CD4-positive, alpha-beta T cell (primary cell): Measurements from ENCODE around the gene ASTN2. TPM values are rescaled to one million over a fixed set of nuclear protein-coding genes. Genes with fewer than 3 reads are reported as not detected.

Experiments used
- ATAC-seq: fragments of 200-7000 bp; cut with Tn5 transposase; one replicate; pipeline ENCODE4 v1.10.0; 2022; ENCODE audit warnings: mild to moderate bottlenecking; ENCODE audit not compliant: poor library complexity
- CTCF ChIA-PET: fragments of 350-600 bp; sonication (Branson Sonifier 250); formaldehyde crosslinking; loops from one replicate; lab custom pipeline; 2021; ENCODE audit warnings: antibody characterized with exemption, inconsistent platforms; lab: Charles Lee
- POLR2A ChIA-PET: fragments of 350-600 bp; sonication (Branson Sonifier 250); formaldehyde crosslinking; loops from one replicate; lab custom pipeline; 2021; ENCODE audit warnings: antibody characterized with exemption, inconsistent platforms; lab: Charles Lee
- DNase-seq, 14 experiments: peaks; one replicate each; pipeline ENCODE4 v3.0.0-alpha.2; 2013 to 2020; ENCODE audit warnings: mixed read lengths in 2 of 14
- H3K27ac ChIP-seq, 2 donors: one replicate each; pipeline versions ENCODE4 v1.5.1 to v1.7.0; 2013; ENCODE audit warnings: low read length in 2 of 2, low read depth in 1 of 2, mild to moderate bottlenecking in 1 of 2
- H3K27me3 ChIP-seq, 2 experiments: 1 replicate in 1 of 2; 2 replicates in 1 of 2; pipeline versions ENCODE4 v1.6.1 to v1.7.0; 2013; ENCODE audit warnings: low read length in 2 of 2, control low read depth in 1 of 2, mild to moderate bottlenecking in 1 of 2, moderate library complexity in 1 of 2; ENCODE audit not compliant: insufficient read depth in 2 of 2, control insufficient read depth in 1 of 2
- H3K36me3 ChIP-seq: one replicate; pipeline ENCODE4 v1.6.1; 2013; ENCODE audit warnings: low read length, control low read depth; ENCODE audit not compliant: insufficient read depth
- H3K4me1 ChIP-seq: one replicate; pipeline ENCODE4 v1.6.1; 2013; ENCODE audit warnings: low read length, control low read depth; ENCODE audit not compliant: insufficient read depth
- H3K4me3 ChIP-seq: one replicate; pipeline ENCODE4 v1.5.1; 2013; ENCODE audit warnings: mild to moderate bottlenecking, low read length, moderate library complexity
- H3K9me3 ChIP-seq, 2 experiments: 1 replicate in 1 of 2; 2 replicates in 1 of 2; pipeline versions ENCODE4 v1.6.1 to v1.7.0; 2013; ENCODE audit warnings: low read length in 2 of 2, mild to moderate bottlenecking in 2 of 2, control low read depth in 1 of 2, moderate library complexity in 1 of 2; ENCODE audit not compliant: control insufficient read depth in 1 of 2, insufficient read depth in 1 of 2
- H3K27ac Mint-ChIP-seq: one replicate; pipeline ENCODE4 v1.8.0; 2020; ENCODE audit warnings: mixed read lengths
- H3K27me3 Mint-ChIP-seq: one replicate; pipeline ENCODE4 v1.8.0; 2021; ENCODE audit warnings: mixed read lengths
- H3K36me3 Mint-ChIP-seq: one replicate; pipeline ENCODE4 v1.8.0; 2021; ENCODE audit warnings: low read depth, mixed read lengths
- H3K4me1 Mint-ChIP-seq: one replicate; pipeline ENCODE4 v1.8.0; 2021; ENCODE audit warnings: low read depth, mixed read lengths
- H3K4me3 Mint-ChIP-seq: one replicate; pipeline ENCODE4 v1.8.0; 2020; ENCODE audit warnings: mild to moderate bottlenecking, mixed read lengths
- H3K9me3 Mint-ChIP-seq: one replicate; pipeline ENCODE4 v1.8.0; 2020; ENCODE audit warnings: mixed read lengths
- intact Hi-C, 2 experiments: fragments of 100-400 bp; cut with DNase I in 1 of 2; cut with micrococcal nuclease in 1 of 2; formaldehyde crosslinking; loops; one replicate each; pipeline versions ENCODE4 v1.15.1 to v1.9.0; 2023 to 2025; cut with DNase I, micrococcal nuclease
- total RNA-seq, 174 experiments: library from RNA in 2 of 174; stranded (reverse) in 2 of 174; gene quantifications; one replicate each; pipeline ENCODE4 v1.2.3 and lab custom pipeline; 2021 to 2026
- TF ChIP-seq, protein P1 (sequence below): fragments of 200-600 bp; IDR thresholded peaks from one replicate; pipeline ENCODE4 v1.8.0; 2022; ENCODE audit warnings: antibody characterized with exemption, mild to moderate bottlenecking

The ASTN2 gene
- total RNA-seq, 2 experiments from 2014 or later = 2.3 to 2.4 TPM

DNA sequence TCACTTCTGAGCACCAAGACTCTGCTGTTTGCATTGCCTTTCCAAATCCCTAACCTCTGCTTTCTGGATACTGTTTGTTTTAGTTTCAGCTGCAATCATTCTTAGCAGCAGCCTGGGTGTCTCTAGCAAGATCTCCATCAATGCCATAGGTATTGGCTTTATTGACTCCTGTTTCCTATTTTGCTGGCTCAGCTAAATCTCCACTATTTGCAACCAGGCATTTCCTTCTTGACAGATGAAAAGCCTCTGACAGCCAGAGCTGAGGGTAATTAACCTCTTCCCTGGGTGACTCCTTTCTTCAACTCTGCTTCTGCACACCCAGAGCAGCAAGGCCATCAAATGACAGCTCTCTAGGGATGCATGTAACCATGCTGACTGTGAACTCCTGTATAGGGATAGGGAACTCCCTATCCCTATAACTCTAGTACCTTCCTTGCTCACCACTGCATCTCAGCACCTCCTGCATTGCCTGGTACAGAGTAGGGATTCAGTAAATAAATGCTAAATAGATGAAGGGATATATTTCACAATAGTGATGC is 434.2 kb downstream of the ASTN2 start:
- Mint-ChIP-seq H3K27ac (no peak overlapping the region), H3K4me3 (no peak overlapping the region), H3K27me3 (no peaks in the 10 kb centered on the region), H3K36me3 (no peaks in the 10 kb centered on the region), H3K9me3 (peaks cover 5% of the 10 kb centered on the region), H3K4me1 (no peaks in the 10 kb centered on the region)
- ATAC-seq (no peak), DNase-seq (no peak)
- Histone ChIP-seq H3K27me3 (no peaks in the 10 kb centered on the region), H3K36me3 (no peaks in the 10 kb centered on the region), H3K27ac (no peak overlapping the region), H3K9me3 (peaks cover 0 to 5% of the 10 kb centered on the region in 2 experiments), H3K4me1 (no peaks in the 10 kb centered on the region), H3K4me3 (no peak overlapping the region)
- intact Hi-C loops = no loop called here
- ChIA-PET POLR2A (interaction anchor here (0.6 kb wide), 1 partner anchor 27 kb away, joined by 4 read pairs; no protein-coding TSS in a partner anchor), CTCF (no interaction called here)
- TF ChIP-seq, protein P1, sequence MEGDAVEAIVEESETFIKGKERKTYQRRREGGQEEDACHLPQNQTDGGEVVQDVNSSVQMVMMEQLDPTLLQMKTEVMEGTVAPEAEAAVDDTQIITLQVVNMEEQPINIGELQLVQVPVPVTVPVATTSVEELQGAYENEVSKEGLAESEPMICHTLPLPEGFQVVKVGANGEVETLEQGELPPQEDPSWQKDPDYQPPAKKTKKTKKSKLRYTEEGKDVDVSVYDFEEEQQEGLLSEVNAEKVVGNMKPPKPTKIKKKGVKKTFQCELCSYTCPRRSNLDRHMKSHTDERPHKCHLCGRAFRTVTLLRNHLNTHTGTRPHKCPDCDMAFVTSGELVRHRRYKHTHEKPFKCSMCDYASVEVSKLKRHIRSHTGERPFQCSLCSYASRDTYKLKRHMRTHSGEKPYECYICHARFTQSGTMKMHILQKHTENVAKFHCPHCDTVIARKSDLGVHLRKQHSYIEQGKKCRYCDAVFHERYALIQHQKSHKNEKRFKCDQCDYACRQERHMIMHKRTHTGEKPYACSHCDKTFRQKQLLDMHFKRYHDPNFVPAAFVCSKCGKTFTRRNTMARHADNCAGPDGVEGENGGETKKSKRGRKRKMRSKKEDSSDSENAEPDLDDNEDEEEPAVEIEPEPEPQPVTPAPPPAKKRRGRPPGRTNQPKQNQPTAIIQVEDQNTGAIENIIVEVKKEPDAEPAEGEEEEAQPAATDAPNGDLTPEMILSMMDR = no peak

DNA sequence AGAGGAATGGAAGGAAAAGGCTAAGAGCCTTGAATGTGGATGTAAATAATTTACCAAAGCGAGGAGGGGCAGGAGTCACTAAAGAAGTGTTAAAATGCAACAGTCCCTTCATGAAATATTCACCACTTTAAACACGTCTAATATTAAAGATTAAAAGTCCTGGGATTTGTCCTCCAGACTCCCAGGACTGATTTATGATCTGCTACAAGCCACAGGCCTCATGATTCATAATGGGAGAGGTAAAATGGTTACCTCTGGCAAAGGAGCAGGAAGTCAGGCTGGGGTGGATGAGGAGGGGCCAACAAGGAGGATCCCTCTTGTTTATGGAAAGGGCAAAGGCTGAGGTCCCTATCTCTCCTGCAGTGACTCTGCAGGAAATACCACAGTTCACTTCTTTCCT is 435.4 kb downstream of the ASTN2 start:
- H3K4me3 Mint-ChIP-seq = no peak overlapping the region
- intact Hi-C loops = no loop called here
- DNase-seq (no peak), ATAC-seq (no peak)
- H3K4me1 Mint-ChIP-seq = no peaks in the 10 kb centered on the region
- H3K27ac Mint-ChIP-seq = no peak overlapping the region
- no peak overlapping the region for H3K27ac ChIP-seq
- H3K36me3 Mint-ChIP-seq = no peaks in the 10 kb centered on the region
- H3K27me3 Mint-ChIP-seq = no peaks in the 10 kb centered on the region
- no peaks in the 10 kb centered on the region for H3K4me1 ChIP-seq
- no peaks in the 10 kb centered on the region for H3K27me3 ChIP-seq
- no peak overlapping the region for H3K4me3 ChIP-seq
- ChIA-PET POLR2A (no interaction called here), CTCF (no interaction called here)
- H3K9me3 Mint-ChIP-seq = peaks cover 5% of the 10 kb centered on the region
- H3K9me3 ChIP-seq = no peaks in the 10 kb centered on the region
- no peaks in the 10 kb centered on the region for H3K36me3 ChIP-seq
- TF ChIP-seq, protein P1 = no peak

DNA sequence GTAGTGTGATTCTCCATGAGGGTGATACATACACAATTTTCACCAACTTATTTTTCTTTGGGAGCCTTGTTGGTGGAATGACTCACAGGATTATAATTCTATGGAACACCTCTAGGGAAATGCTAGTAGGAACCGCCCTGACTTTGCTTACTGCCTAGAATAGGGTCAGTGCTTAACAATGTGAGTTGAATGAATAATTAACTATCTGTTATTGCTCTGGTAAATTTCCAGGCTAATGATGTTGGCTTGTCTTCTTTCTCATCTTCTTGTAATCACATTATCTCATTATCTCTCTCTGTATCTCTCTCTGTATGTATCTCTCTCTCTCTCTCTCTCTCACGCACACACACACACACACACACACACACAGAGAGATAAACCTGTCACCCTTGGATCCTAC is 436.7 kb downstream of the ASTN2 start:
- Histone ChIP-seq H3K4me1 (no peaks in the 10 kb centered on the region), H3K36me3 (no peaks in the 10 kb centered on the region), H3K9me3 (no peaks in the 10 kb centered on the region), H3K27me3 (no peaks in the 10 kb centered on the region), H3K27ac (no peak overlapping the region), H3K4me3 (no peak overlapping the region)
- Mint-ChIP-seq H3K4me3 (no peak overlapping the region), H3K36me3 (no peaks in the 10 kb centered on the region), H3K4me1 (no peaks in the 10 kb centered on the region), H3K27me3 (no peaks in the 10 kb centered on the region), H3K9me3 (peaks cover 5% of the 10 kb centered on the region), H3K27ac (no peak overlapping the region)
- TF ChIP-seq, protein P1 = no peak
- POLR2A ChIA-PET = no interaction called here
- CTCF ChIA-PET = no interaction called here
- no peak for ATAC-seq
- DNase-seq = no peak
- intact Hi-C loops = no loop called here
